ENCODE measurements around the gene NACC2. TPM values are rescaled to one million over a fixed set of nuclear protein-coding genes. Genes with fewer than 3 reads are reported as not detected.

The NACC2 gene
- total and polyA plus RNA-seq, 5 experiments from 2014 or later = 1.0 to 10.4 (median 1.3) TPM

DNA sequence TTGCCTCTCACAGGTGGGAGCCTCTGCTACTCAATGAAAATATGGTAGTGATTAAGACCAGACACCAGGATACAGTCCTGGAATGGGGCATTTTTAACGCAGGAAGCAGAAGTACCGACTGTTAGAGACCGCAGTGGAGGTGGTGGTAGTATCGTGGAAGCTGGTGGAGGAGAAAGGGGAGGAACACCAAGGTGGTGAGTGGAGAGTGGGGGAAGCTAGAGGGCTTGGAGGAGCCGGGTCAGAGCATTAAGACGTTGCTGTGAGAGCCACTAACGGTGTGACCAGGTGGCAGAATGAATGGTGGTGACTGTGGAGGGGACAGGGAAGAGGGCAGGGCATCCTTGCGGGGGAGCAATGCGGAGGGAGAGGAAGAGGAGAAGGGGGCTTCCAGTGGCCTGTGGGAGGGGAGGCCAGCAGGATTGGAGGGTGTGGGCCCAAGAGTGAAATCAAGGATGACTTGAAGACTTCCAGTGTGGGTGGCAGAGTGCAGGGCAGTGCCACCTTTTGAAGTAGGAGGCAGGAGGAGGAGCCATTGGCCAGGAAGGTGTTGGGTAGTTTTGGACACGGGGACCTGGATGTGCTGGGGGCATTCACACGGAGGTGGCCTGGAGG lies 132.3 kb downstream of the NACC2 start:
- Mint-ChIP-seq H3K4me3 (peak overlapping the region in 6 of 10 donors; percentile 11 to 83 (median 64)), H3K4me1 (peaks cover 14 to 43% (median 37%) of the 10 kb centered on the region in 4 donors), H3K27me3 (peaks cover 2 to 8% (median 3%) of the 10 kb centered on the region in 5 donors), H3K36me3 (no peaks in the 10 kb centered on the region), H3K9me3 (no peaks in the 10 kb centered on the region), H3K27ac (peak overlapping the region in 4 of 10 donors; percentile 48 to 87 (median 72))
- POLR2A ChIA-PET = interaction anchor here (2.3 kb wide), 1 partner anchor 16 kb away, joined by 5 read pairs; no protein-coding TSS in a partner anchor
- DNase-seq (no peak), ATAC-seq (no peak)

DNA sequence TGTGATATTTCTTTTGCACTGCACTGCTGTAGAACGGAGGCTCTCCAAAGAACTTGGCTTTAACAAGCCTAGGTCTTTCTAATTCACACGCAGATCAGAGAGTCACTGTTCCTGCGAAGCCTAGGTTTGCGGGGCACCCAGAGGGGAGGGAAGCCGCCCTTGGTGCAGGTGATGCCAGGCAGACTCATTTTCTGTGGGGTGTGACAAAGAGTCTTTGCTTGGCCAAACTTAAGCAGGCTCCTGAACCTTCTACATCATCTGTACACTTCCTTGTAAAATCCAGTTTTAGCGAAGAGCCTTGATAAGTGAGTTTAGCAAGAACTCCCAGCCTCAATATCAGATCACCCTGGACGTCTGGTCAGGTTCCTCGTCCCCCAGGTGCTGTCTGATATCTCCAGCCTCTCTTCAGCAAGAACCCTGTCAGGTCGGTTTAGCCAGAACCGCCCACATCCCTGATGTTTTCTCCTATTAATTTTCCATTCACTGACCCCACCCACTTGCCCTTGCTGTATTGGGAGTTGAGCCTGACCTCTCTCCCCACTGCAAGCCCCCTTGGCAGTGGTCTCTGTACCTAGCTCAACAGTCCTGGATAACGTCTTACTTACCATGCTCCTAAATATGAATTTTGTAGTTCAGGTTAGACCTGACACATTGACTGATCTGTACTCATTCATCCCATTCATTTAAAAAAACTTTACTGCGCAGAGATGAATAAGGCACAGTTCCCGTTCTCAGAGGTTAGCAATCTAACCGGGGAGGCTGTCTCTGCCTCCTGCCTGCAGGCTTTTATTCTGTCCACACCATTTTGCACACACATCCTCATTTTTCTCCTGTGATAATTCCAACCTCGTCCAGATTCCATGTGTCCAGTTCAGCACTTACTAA lies 133.0 kb downstream of the NACC2 start:
- H3K4me3 Mint-ChIP-seq = peak overlapping the region; percentile 56 to 88 (median 76)
- ATAC-seq = no peak
- peak overlapping the region in 9 of 10 donors; percentile 61 to 92 (median 74) for H3K27ac Mint-ChIP-seq
- H3K27me3 Mint-ChIP-seq = peaks cover 0 to 2% (median 0%) of the 10 kb centered on the region in 5 donors
- DNase-seq = no peak
- H3K36me3 Mint-ChIP-seq = no peaks in the 10 kb centered on the region
- peaks cover 9 to 36% (median 33%) of the 10 kb centered on the region in 4 donors for H3K4me1 Mint-ChIP-seq
- POLR2A ChIA-PET = interaction anchor here (0.5 to 2.4 kb wide), 6 partner anchors 17 to 284 kb away, joined by 3 to 7 read pairs (median 5); partner anchors contain the start of genes CAMSAP1, QSOX2 and TMEM250
- H3K9me3 Mint-ChIP-seq = no peaks in the 10 kb centered on the region

DNA sequence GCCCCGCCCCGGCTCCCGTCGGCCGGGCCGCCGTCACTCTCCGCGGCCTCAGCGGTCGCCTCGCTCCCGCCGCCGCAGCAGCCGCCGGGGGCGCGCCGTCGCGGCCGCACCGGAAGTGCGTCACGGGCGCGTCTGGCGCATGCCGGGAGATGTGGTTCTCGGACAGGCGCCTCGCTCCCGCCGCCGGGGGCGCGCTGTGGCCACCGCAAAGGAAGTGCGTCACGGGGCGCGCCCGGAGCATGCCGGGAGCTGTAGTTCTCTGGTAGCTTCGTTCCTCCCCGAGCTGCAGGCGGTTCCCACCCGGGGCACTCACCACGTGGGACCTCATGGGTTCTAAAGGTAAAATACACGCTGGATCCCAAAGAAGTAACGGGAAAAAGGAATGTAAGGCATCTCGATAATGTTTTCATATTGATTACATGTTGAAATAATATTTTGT lies 133.8 kb downstream of the NACC2 start, which contains the start of gene UBAC1:
UBAC1 (minus strand) TSS at position 97 of the 439 bp plus-strand sequence. CDS start 211 bp downstream, outside the sequence.
- POLR2A ChIA-PET = interaction anchor here (0.5 to 2.4 kb wide), 8 partner anchors 18 to 284 kb away, joined by 3 to 7 read pairs (median 4); partner anchors contain the start of genes CAMSAP1, QSOX2 and TMEM250
- no peaks in the 10 kb centered on the region for H3K36me3 Mint-ChIP-seq
- peak; percentile 86 to 94 for ATAC-seq
- H3K4me1 Mint-ChIP-seq = peaks cover 8 to 40% (median 35%) of the 10 kb centered on the region in 4 donors
- peak within 1 kb of the TSS; percentile 72 to 92 (median 86) for H3K27ac Mint-ChIP-seq
- peak within 1 kb of the TSS; percentile 83 to 92 (median 86) for H3K4me3 Mint-ChIP-seq
- H3K27me3 Mint-ChIP-seq = peaks cover 0 to 2% (median 0%) of the 10 kb centered on the region in 5 donors
- DNase-seq = peak; percentile 89 to 96 (median 94)
- H3K9me3 Mint-ChIP-seq = no peaks in the 10 kb centered on the region

DNA sequence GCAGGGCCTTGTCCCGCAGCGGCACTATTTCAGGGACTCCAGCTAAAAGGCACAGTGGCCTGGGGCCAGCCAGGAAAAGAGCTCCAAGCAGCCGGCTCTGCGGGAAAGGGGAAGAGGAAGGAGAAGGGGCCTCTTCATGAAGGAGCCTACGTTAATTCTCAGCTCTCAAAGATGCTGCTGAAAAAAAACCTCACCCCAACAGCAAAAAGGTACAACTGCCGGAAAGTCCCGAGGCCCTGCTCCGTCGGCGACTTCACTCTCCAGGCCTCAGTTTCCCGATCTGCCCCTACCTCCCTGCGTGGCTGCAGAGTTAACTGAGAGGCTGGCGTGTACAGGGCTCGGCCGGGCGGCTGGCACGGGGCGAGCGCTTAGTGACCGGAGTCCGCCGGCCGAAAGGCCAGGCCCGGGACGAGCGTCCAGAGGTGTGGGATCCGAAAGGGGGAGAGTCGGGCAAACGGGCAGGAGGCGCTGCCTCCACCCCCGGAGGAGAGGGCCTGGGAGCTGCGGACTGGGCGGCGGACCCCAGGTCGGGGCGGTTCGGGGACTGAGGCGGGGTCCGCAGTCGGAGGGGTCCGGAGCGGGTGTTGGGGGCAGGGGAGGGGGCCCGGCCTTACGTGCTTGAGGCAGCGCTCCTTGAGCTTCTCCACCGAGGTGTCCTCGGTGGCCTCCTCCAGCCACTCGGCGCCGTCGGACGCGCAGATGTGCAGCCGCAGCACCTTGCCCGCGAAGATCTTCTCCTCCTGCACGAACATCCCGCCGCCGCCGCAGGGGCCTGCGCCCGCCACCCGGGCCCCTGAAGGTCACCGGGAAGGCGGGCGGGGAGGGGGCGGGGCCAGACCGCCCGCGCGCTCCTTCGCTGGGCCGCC lies 134.4 kb downstream of the NACC2 start:
- peaks cover 0 to 2% (median 0%) of the 10 kb centered on the region in 5 donors for H3K27me3 Mint-ChIP-seq
- peaks cover 8 to 42% (median 35%) of the 10 kb centered on the region in 4 donors for H3K4me1 Mint-ChIP-seq
- peak overlapping the region; percentile 37 to 90 (median 84) for H3K27ac Mint-ChIP-seq
- peak overlapping the region; percentile 83 to 92 (median 86) for H3K4me3 Mint-ChIP-seq
- peak in 1 of 10 donors; percentile 10 for DNase-seq
- ATAC-seq = no peak
- POLR2A ChIA-PET = interaction anchor here (0.5 to 2.4 kb wide), 6 partner anchors 19 to 285 kb away, joined by 3 to 7 read pairs (median 5); partner anchors contain the start of genes CAMSAP1, QSOX2 and TMEM250
- no peaks in the 10 kb centered on the region for H3K9me3 Mint-ChIP-seq
- H3K36me3 Mint-ChIP-seq = no peaks in the 10 kb centered on the region

DNA sequence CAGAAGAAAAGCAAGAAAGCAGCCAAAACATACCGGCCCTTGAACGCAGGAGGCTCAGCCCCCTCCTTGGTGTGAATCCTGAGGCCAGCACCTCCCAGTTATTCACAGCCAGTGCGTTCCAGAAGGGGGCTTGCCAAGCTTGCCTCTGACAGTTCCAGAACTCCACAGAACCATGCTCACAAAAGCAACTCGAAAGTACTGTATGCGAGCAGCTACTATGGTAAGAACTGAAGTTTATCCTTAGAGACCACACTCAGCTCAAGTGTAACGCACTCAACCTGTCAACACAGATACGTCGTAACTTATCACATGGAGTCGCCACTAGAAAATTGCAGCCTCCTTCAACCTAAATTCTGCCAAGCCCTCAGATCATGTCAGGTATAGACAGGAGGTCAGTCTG lies 135.3 kb downstream of the NACC2 start:
- peaks cover 0 to 5% (median 0%) of the 10 kb centered on the region in 3 donors for H3K36me3 Mint-ChIP-seq
- DNase-seq = no peak
- H3K9me3 Mint-ChIP-seq = no peaks in the 10 kb centered on the region
- H3K27me3 Mint-ChIP-seq = peaks cover 0 to 2% (median 0%) of the 10 kb centered on the region in 5 donors
- peak overlapping the region; percentile 83 to 92 (median 86) for H3K4me3 Mint-ChIP-seq
- peaks cover 8 to 42% (median 35%) of the 10 kb centered on the region in 4 donors for H3K4me1 Mint-ChIP-seq
- ATAC-seq = no peak
- POLR2A ChIA-PET = interaction anchor here (0.7 to 2.4 kb wide), 3 partner anchors 253 to 286 kb away, joined by 3 to 7 read pairs (median 6); partner anchors contain the start of gene QSOX2
- H3K27ac Mint-ChIP-seq = peak overlapping the region; percentile 37 to 90 (median 84)

DNA sequence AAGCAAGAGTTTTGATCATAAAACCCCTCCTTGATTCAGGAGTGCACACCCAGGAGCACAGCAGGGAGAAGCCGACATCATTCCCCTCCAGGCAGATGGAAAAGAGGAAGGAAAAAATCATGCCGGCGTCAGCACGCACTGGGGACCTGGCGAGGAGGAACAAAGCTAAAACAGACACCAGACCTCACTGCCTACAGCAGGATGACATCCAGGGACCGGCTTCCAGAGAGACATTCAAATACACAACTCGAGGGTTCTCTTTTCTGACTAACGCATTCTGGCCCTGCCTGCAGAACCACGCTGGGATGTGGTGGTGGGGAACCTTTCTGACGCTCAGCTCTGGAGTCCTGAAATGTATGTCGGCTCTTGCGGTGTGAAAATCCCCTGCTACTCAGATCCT lies 136.6 kb downstream of the NACC2 start:
- peaks cover 0 to 15% (median 7%) of the 10 kb centered on the region in 3 donors for H3K36me3 Mint-ChIP-seq
- ATAC-seq (no peak), DNase-seq (no peak)
- POLR2A ChIA-PET = interaction anchor here (0.7 kb wide), 1 partner anchor 45 kb away, joined by 3 read pairs; no protein-coding TSS in a partner anchor
- H3K9me3 Mint-ChIP-seq = no peaks in the 10 kb centered on the region
- H3K27me3 Mint-ChIP-seq = peaks cover 0 to under 1% (median 0%) of the 10 kb centered on the region in 5 donors
- H3K27ac Mint-ChIP-seq = peak overlapping the region in 1 of 10 donors; percentile 8
- H3K4me3 Mint-ChIP-seq = peak overlapping the region in 2 of 10 donors; percentile 28 to 48
- H3K4me1 Mint-ChIP-seq = peaks cover 8 to 42% (median 36%) of the 10 kb centered on the region in 4 donors

DNA sequence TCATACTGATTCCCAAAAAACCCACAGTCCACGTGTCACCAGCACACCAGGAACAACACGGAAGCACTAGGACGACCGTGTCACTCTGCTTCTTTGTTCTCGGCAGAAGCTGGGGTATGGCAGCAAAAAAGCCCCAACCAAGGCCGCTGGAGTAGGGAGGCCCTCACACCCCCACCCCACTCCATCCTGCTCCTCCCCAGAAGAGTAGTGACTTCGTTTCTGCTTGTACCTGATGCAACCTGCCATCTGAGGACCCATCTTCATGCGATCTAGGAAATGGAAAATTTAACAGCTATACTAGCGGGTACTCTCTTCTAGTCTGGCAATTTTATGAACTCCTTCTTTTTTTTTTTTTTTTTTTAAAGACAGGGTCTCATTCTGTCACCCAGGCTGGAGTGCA lies 137.7 kb downstream of the NACC2 start:
- Mint-ChIP-seq H3K36me3 (peaks cover 0 to 24% (median 14%) of the 10 kb centered on the region in 3 donors), H3K4me3 (no peak overlapping the region), H3K9me3 (no peaks in the 10 kb centered on the region), H3K27me3 (no peaks in the 10 kb centered on the region), H3K27ac (peak overlapping the region in 2 of 10 donors; percentile 39 to 40), H3K4me1 (peaks cover 5 to 38% (median 34%) of the 10 kb centered on the region in 4 donors)
- no peak for ATAC-seq
- no peak for DNase-seq
- POLR2A ChIA-PET = no interaction called here

DNA sequence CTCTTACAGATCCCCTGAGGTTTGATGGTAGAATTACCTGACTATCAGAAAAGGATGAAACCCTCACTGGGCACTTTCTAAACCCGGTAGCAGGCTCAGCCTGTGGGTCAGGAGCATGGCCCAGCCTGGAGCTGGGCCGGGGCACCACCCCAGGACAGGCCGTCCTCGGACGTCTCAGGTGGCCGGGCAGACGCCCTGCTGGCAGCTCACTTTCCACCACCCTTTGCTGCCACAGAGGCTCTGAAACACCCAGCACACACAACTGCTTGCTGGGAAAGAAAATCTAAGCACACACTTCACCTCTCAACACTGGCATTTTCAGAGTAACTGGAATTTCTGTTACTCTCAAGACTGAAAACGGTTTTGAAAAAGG lies 138.3 kb downstream of the NACC2 start:
- Mint-ChIP-seq H3K4me3 (no peak overlapping the region), H3K9me3 (no peaks in the 10 kb centered on the region), H3K36me3 (peaks cover 0 to 30% (median 17%) of the 10 kb centered on the region in 3 donors), H3K4me1 (peaks cover 3 to 33% (median 28%) of the 10 kb centered on the region in 4 donors), H3K27ac (no peak overlapping the region), H3K27me3 (no peaks in the 10 kb centered on the region)
- no peak for DNase-seq
- no peak for ATAC-seq
- POLR2A ChIA-PET = no interaction called here

Other genes with a start within 250 kb of the NACC2 start
- 10 to 100 TPM; 26.9 to 32.0 TPM for gene CAMSAP1, start 187.7 kb downstream of the NACC2 start, total RNA-seq
- 1 to 10 TPM in 2 of 3 donors, under 1 TPM in 1; 0.61 to 2.4 (median 1.1) TPM for gene CAMSAP1, start 187.7 kb downstream of the NACC2 start, polyA plus RNA-seq
- gene UBAC1, start 133.9 kb downstream of the NACC2 start, total RNA-seq = 10 to 100 TPM; 28.3 to 28.9 TPM
- 10 to 100 TPM; 19.4 to 24.7 (median 20.8) TPM for gene UBAC1, start 133.9 kb downstream of the NACC2 start, polyA plus RNA-seq
- 10 to 100 TPM; 38.1 to 38.2 TPM for gene TMEM250, start 23.6 kb upstream of the NACC2 start, total RNA-seq
- gene TMEM250, start 23.6 kb upstream of the NACC2 start, polyA plus RNA-seq = 10 to 100 TPM; 39.1 to 51.7 (median 40.3) TPM
- gene LHX3, start 109.8 kb upstream of the NACC2 start, total RNA-seq = not detected
- not detected for gene LHX3, start 109.8 kb upstream of the NACC2 start, polyA plus RNA-seq
- gene QSOX2, start 150.5 kb upstream of the NACC2 start, total RNA-seq = 10 to 100 TPM; 15.5 to 15.9 TPM
- gene QSOX2, start 150.5 kb upstream of the NACC2 start, polyA plus RNA-seq = under 1 TPM; 0.50 to 0.86 (median 0.55) TPM
- not detected for gene CCDC187, start 208.8 kb upstream of the NACC2 start, total RNA-seq
- not detected for gene CCDC187, start 208.8 kb upstream of the NACC2 start, polyA plus RNA-seq
- 10 to 100 TPM; 10.0 to 11.6 TPM for gene GPSM1, start 232.2 kb upstream of the NACC2 start, total RNA-seq
- under 1 TPM; 0.50 to 0.98 (median 0.82) TPM for gene GPSM1, start 232.2 kb upstream of the NACC2 start, polyA plus RNA-seq